Hematopoietic multipotent progenitor cell treated with erythropoietin and hydrocortisone succinate and interleukin-3 and kit ligand, for 8 days (in vitro differentiated cells): ENCODE measurements around the gene CNN1.
"Not testable (repeated sequence)": the region's sequence is repeated elsewhere in the genome, so short reads cannot be mapped to it uniquely, and the experiment has no call there.

Experiments
- DNase-seq: peaks from one replicate; pipeline ENCODE4 v3.0.0-alpha.2; 2015

The CNN1 gene

DNA sequence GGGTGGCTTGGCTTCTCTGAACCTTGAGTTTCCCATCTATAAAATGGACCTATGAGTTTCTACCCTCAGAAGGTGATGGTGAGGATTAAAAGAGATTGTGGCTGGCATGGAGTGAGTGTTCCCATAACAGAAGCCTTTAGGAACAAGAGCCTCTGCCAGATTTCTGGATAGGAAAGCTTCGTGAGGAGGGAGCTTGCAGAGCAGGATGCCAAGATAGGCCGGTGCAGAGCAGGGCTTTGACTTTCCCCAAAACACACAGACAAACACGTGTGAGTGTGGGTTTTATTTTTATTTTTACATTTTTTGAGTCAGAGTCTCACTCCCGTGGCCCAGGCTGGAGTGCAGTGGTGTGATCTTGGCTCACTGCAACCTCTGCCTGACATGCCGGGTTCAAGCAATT lies 3.7 kb upstream of the CNN1 start:
- DNase-seq, result no peak

DNA sequence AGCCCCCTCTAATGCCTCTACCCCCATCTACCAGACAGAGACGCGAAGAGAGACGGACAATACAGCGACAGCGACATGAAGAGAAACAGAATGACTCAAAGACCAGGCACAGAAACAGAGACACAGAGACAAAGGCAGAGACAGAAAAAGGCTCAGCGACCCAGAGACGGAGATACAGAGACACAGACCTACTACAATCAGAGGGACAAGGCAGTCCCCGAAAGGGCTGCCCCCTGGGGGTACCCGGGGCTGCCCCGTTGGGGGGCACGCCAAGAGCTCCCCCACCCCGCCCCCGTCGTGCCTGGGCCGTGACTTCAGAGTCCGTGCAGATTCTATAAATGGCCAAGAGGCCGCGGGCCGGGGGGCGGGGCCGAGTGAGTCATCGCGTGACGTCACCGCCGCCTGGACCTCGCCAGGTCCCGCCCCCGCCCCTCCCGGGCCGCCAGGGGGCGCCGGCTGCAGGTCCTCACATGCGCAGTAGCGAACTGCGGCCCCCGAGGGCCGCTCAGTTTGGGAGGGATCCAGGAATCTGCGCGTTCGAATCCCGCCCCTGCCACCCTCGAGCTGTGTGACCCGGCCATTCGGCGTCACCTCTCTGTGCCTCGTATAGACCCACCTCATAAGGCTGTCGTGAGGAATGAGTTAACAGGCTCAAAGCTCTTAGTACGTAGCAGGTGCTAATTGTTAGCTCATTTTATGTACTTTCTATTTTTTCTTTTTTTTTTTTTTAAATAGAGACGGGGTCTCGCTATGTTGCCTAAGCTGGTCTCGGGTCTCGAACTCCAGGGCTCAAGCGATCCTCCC lies 2.7 kb upstream of the CNN1 start:
- DNase-seq, result peak; percentile 85

- no peak for DNase-seq
Observed at GRCh38 chr19:11539495-11540365, 1.1 kb downstream of the CNN1 start.

DNA sequence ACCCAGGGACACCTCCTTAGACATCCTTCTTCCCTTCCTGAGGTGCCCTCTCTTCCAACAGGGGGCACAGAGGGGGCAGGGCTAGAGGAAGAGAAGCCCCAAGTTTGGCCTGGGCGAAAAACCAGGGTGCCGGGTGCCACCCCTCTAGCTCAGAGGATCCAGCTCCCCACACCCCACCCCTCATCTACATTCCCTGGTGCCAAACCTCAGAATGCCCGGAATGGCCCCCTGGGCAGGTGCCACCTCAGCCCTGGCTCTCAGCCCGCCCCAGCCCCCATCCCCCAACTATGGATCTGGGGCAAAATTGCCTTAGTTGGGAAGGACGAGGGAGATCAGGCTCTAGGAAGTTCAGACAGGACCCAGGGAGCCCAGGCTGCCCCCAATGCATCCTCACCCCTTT lies 2.0 kb downstream of the CNN1 start:
- DNase-seq, result no peak

GRCh38 chr19:11541238-11541637 lies 2.6 kb downstream of the CNN1 start:
- no peak for DNase-seq

DNA sequence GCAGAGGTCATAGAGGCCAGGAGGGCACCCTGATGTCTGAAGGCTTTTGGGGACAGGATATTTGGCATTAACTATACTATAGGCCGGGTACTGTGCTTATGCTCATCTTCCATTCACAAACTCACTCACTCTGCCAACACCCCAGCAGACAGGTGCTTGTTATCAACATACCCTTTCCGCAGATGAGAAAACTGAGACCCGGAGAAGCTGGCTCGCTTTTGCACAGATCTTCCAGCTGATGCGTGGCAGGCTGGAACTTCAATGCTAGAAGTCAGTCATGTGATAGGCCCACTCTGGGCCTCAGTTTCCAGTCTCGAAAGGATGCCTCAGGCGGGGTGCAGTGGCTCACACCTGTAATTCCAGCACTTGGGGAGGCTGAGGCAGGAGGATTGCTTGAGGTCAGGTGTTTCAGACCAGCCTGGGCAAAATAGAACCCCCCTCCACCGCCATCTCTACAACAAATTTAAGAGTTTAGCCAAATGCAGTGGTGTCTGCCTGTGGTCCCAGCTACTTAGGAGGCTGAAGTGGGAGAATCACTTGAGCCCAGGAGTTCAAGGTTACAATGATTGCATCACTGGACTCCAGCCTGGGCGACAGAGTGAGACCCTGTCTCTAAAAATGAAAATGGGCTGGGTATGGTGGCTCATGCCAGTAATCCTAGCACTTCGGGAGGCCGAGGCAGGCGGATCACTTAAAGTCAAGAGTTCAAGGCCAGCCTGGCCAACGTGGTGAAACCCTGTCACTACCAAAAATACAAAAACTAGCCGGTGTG lies 9.5 kb downstream of the CNN1 start:
- DNase-seq, result no peak

GRCh38 chr19:11549386-11549953 lies 10.8 kb downstream of the CNN1 start:
- DNase-seq, result no peak

GRCh38 chr19:11550265-11550664 lies 11.6 kb downstream of the CNN1 start:
- DNase-seq, result no peak

- no peak for DNase-seq
Observed at GRCh38 chr19:11551603-11552235, 13.1 kb downstream of the CNN1 start.

GRCh38 chr19:11552666-11553372 lies 14.2 kb downstream of the CNN1 start:
- DNase-seq, result no peak

- DNase-seq, result no peak
Observed at GRCh38 chr19:11554160-11554559, 15.5 kb downstream of the CNN1 start.

- no peak for DNase-seq
Observed at GRCh38 chr19:11555246-11555645, 16.6 kb downstream of the CNN1 start.

DNA sequence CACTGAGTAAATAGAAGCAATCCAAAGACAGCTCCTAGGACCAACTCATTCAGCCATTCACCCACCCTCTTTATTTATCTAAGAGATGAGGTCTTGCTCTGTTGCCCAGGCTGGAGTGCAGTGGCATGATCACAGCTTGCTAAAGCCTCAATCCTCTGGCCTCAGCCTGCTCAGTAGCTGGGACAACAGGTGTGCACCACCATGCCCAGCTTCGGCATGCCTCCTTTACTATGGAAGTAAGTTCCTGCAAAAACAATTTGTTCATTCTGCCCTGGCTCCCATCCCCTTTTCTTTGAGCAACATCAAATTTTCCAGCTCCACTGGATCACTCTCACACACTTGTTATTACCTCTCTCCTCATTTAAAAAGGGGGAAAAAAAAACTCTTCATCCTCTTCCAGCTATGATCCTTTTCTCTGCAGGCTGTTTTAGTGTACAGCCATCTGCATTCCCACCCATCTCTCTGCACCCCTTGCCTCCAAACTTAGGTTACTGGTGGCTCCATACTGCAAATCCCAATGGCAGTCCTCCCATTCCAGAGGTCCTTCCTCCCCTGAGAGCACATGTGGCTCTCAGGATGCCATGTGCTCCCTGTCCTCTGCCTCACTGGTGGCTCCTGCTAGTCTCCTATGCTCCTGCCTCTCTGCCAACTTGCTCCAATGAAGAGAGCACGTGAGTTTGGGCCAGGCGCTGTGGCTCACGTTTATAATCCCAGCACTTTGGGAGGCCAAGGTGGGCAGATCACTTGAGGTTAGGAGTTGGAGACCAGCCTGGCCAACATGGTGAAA lies 18.2 kb downstream of the CNN1 start:
- DNase-seq, result no peak

- DNase-seq, result peak; percentile 99
Observed at GRCh38 chr19:11558881-11559828, 20.5 kb downstream of the CNN1 start, which contains the start of gene ELOF1. Gene ELOF1, minus strand, starts transcription at chr19:11559230. Its CDS starts 4,883 bp downstream, at chr19:11554347.

- peak; percentile 99 for DNase-seq
Observed at GRCh38 chr19:11560404-11561051, 21.9 kb downstream of the CNN1 start.

- peak; percentile 87 for DNase-seq
Observed at GRCh38 chr19:11563532-11563931, 24.9 kb downstream of the CNN1 start.

DNA sequence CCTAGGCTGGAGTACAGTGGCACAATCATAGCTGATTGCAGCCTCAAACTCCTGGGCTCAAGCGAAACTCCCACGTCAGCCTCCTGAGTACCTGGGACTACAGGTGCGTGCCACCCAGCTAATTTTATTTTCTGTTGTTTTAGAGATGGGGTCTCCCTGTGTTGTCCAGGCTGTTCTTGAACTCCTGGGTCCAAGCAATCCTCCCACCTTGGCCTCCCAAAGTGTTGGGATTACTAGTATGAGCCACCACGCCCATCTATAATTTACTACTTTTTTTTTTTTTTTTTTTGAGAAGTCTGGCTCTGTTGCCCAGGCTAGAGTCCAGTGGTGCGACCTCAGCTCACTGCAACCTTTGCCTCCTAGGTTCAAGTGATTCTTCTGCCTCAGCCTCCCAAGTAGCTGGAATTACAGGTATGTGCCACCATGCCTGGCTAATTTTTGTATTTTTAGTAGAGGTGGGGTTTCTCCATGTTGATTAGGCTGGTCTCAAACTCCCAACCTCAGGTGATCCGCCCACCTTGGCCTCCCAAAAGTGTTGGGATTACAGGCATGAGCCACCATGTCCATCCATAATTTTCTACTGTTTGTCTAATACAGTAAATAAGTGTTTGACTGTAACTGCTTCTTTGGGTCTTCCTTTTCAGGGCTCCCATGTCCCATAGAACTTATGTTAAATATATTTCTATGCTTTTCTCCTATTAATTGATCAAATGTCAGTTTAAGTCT lies 25.6 kb downstream of the CNN1 start:
- not testable (repeated sequence) for DNase-seq

GRCh38 chr19:11565649-11565980 lies 27.0 kb downstream of the CNN1 start:
- not testable (repeated sequence) for DNase-seq
